NCI-H345 treated with DMSO at 0.1 percent for 48 hours (cell line): ENCODE data around the gene TROAP.
"Not testable (repeated sequence)": the region's sequence is repeated elsewhere in the genome, so short reads cannot be mapped to it uniquely, and the experiment has no call there.

Experiments used
- DNase-seq: peaks from one replicate; lab custom pipeline; 2025; ENCODE audit not compliant: unreplicated experiment; lab: John Stamatoyannopoulos, UW

Gene TROAP

DNA sequence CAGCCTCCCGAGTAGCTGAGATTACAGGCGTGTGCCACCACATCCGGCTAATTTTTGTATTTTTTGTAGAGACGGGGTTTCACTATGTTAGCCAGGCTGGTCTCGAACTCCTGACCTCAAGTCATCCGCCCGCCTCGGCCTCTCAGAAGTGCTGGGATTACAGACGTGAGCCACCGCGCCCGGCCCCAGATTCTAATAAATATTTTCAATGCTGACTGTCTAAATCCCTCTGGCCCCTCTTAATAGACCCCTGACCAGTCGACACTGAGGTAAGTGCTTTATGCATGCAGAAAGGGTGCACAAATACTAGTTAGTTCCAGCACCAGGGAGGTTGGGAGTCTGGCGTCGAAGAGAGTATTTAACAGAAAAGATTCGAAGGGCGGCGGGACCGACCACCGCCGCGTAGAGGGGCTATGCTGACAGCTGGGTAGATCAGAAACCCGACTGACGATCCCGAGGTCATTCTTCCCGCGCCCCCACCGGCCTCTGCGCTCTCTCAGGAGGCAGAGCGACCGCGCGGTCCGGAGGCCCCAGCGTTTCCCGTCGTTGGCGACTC is 43.1 kb downstream of the TROAP start:
- no peak for DNase-seq

DNA sequence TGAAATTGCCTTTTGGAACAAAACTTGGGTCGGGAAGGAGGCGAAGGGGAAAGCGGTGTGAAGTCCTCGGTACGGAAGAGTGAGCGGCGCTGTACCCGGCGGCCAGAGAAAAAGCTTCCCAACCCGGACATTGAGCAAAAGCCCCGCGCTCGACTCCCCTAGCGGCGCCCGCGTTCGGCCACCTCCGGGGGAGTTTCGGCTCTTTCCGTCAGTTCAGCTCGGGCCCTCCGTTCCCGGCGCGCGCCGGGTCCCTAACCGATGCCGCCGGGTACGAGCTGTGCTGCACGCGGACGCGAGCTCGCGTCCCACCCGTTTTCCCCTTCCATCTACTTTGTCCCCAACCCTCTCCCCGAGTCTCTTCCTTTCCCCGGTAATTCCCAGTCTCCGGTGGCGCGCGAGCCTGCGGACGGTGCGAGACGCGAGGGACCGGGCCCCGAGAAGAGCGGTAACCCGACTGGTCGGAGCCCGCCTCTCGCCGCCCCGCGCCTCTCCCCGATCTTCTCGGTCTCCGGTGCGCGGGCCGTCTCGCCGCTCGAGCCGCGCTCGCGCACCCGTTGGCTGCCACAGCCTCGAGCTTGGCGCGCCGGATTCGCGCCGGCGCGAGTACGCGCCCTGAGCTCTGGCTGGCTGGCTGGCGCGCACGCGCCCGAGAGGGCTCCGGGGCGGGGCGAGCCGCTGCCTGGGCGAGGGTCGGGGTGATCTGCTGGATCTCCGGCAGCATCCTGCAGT is 43.8 kb downstream of the TROAP start:
- DNase-seq: peak; percentile 23

DNA sequence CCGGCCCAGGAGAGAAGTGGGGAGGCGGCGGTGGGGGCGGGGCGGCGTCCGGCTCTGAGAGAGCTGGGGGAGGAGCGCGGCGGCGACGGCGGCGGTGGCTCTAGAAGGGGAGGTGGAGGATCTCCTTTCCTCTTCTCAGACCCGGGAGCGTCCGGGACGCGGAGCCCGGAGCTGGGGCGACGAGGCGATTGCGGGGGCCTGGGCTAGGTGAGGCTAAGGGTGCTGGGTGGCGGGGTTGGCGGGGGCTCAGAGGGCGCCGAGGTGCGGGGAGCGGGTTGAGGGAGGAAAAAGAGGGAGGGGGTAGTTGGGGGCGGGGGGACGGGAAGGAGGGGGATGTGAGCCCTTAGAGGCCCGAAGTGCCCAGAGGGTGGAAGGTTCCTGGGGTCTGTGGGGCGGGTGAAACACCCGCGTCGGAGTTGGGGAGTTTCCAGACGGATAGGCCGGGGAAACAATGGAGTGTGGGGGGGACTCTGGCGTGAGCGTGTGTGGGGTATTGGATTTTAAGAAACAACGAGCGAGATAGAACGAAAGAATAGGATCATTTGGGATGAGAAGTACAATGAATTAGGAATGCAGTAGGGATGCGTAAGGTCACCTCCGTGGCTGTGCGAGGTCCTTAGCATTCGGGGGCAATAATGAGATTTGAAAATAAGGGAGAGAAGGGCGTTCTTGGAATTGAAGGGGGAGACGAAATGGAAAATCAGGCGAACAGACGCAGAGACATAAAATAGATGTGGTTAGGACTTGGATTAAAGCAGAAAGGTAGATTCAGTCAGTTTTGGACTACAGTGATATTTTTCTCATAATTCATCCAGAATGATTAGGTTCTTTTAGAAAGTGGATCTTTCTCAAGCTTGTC is 44.6 kb downstream of the TROAP start, which contains the start of gene SPATS2:
TSS of gene SPATS2 (plus strand) at position 82 of the 859 bp plus-strand sequence. CDS start 93,551 bp downstream, outside the sequence.
- no peak for DNase-seq

DNA sequence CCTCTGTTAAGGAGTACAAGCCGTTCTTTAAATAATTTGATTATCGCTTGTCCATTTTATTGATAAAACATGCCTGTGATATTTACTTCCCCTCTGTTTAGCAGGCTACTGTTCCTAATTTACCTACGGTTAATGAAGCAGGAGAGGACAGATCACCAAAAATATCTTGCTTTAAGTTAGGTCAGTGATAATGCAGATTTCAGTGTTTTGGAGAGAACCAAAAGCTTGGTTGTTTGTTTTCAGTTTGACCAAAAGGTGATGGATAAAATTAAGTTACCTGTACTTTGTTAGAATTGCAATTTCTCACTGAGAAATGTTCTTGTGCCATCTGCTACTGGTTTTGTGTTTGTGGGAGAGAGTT is 45.2 kb downstream of the TROAP start:
- no peak for DNase-seq

DNA sequence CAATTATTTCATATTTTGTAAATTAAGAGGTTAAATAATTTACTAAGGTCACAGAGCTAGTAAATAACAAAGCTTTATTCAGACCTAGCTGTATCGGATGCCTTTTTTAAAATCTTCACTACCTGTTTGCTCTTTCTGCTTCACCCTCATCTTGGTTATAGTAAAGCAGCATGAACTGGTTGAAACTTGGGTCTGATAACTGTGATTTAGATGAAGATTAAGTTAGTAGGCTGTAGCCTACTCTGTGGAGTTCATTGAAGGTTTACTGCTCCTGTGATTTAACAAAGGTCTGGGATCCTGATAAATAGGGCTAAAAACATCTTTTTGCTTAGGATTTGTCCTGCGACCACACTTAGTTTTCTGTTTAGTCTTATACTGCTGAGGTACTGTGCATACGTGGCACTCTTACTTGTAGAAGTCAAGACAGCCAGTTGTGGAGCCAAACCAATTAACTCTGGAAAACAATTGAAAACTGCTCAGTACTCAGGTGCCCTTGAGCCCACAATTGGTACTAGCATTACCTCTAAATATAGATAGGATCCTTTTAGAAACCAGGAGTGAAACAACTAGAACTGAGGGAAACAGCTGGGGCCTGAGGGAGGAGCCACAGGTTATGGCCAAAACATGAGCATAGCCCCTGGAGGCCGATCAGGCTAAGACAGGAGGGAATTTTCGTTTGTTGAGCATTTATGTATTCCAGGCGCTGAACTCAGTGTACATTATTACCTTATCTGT is 46.5 kb downstream of the TROAP start:
- no peak for DNase-seq

DNA sequence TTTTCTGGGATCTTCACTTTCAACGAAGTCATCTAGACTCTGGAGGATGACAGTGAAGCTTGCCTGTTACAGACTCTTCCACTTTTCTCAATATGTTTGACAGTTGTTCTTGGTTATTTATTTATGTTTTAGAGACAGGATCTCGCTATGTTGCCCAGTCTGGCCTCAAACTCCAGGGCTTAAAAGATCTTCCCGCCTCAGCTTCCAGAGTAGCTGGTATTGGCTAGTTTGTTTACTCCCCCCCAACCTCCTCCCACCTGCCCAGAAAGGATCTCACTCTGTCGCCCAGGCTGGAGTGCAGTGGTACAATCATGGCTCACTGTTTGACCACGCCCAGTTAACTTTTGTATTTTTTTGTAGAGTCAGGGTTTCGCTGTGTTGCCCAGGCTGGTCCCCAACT is 47.5 kb downstream of the TROAP start:
- no peak for DNase-seq

DNA sequence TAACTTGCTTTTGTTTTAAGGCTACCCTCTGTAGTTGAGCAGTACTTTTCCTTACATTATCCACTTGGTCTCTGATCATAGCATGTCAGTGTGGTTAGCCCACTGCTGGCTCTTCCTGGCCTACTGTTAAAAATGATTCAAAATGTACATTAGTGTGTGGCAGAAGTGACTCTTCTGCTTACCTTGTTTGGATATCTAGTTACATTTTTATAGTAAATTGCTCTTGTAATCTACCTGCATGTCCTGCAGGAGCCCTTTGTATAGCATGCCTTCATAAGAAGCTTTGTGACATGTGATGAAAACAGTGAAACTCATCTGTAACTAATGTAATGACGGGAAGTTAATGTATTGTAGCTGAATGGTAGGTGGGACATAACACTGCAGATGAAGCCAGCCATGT is 52.4 kb downstream of the TROAP start:
- no peak for DNase-seq

DNA sequence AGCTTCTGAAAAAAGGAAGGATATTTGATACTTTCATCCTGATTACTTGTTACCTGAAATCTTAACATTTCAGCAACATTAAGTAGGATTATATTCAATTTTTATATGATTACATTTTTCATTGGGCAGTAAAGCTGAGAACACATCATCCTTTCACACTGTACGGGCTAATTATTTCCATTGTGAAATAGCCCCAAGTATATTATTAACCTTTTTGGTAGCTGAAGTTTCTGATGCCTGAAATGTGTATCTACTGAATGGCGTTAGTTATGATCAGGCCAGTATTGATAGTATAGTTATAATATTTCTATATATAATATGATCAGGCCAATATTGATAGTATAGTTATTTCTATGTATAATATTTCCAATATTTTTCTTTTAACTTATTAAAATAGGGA is 54.3 kb downstream of the TROAP start:
- DNase-seq: no peak

DNA sequence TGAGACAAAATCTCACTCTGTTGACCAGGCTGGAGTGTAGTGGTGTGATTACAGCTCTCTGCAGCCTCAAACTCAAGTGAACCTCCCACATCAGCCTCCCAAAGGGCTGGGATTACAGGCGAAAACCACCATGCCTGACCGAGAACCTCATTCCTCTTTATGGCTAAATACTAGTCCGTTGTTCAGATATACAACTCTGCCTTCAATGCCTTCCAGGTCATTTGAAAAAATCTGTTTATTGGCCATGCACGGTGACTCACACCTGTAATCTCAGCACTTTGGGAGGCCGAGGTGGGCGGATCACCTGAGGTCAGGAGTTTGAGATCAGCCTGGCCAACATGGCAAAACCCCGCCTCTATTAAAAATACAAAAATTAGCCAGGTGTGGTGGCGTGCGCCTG is 57.1 kb downstream of the TROAP start:
- not testable (repeated sequence) for DNase-seq
